B cell (primary cell): ENCODE data around the gene DGKB.

Source experiments
- EZH2 ChIP-seq: IDR thresholded peaks from 2 replicates; pipeline ENCODE4 v1.6.1; 2012; ENCODE audit warnings: borderline replicate concordance, low read depth, mild to moderate bottlenecking, moderate library complexity, low read length; ENCODE audit not compliant: insufficient read depth, poor library complexity, severe bottlenecking
- TF ChIP-seq, protein P1 (sequence below): fragments of 200-600 bp; IDR thresholded peaks from one replicate; pipeline ENCODE4 v1.8.0; 2022; ENCODE audit warnings: antibody characterized with exemption, mild to moderate bottlenecking

GRCh38 chr7:14842523-14842922 is 60.0 kb downstream of the DGKB start:
- TF ChIP-seq, protein P1, sequence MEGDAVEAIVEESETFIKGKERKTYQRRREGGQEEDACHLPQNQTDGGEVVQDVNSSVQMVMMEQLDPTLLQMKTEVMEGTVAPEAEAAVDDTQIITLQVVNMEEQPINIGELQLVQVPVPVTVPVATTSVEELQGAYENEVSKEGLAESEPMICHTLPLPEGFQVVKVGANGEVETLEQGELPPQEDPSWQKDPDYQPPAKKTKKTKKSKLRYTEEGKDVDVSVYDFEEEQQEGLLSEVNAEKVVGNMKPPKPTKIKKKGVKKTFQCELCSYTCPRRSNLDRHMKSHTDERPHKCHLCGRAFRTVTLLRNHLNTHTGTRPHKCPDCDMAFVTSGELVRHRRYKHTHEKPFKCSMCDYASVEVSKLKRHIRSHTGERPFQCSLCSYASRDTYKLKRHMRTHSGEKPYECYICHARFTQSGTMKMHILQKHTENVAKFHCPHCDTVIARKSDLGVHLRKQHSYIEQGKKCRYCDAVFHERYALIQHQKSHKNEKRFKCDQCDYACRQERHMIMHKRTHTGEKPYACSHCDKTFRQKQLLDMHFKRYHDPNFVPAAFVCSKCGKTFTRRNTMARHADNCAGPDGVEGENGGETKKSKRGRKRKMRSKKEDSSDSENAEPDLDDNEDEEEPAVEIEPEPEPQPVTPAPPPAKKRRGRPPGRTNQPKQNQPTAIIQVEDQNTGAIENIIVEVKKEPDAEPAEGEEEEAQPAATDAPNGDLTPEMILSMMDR = no peak
- TF ChIP-seq EZH2 = no peak
